Endodermal cell (in vitro differentiated cells): ENCODE measurements around the gene GPR135. TPM values are rescaled to one million over a fixed set of nuclear protein-coding genes. Genes with fewer than 3 reads are reported as not detected.
A peak's percentile ranks its signal among the peaks of the same experiment; 100 is the strongest.

Experiments used
- DNase-seq: peaks from one replicate; pipeline ENCODE4 v3.0.0-alpha.2; 2017
- H3K27ac ChIP-seq: 2 replicates; pipeline ENCODE4 v1.5.1; 2013; ENCODE audit warnings: mild to moderate bottlenecking, low read depth, low read length, moderate library complexity
- H3K27me3 ChIP-seq: 2 replicates; pipeline ENCODE4 v1.6.1; 2013; ENCODE audit warnings: mild to moderate bottlenecking, low read length, moderate library complexity; ENCODE audit not compliant: insufficient read depth, control insufficient read depth, poor library complexity, severe bottlenecking
- H3K36me3 ChIP-seq: 2 replicates; pipeline ENCODE4 v1.7.0; 2013; ENCODE audit warnings: mild to moderate bottlenecking, low read length, moderate library complexity; ENCODE audit not compliant: control insufficient read depth, insufficient read depth
- H3K4me1 ChIP-seq: one replicate; pipeline ENCODE4 v1.7.0; 2013; ENCODE audit warnings: low read length; ENCODE audit not compliant: control insufficient read depth, insufficient read depth
- H3K4me3 ChIP-seq: 2 replicates; pipeline ENCODE4 v1.5.1; 2013; ENCODE audit warnings: mild to moderate bottlenecking, low read length, moderate library complexity
- H3K9ac ChIP-seq: 2 replicates; pipeline ENCODE4 v1.6.1; 2013; ENCODE audit warnings: mild to moderate bottlenecking, low read length, moderate library complexity; ENCODE audit not compliant: poor library complexity, severe bottlenecking; ENCODE audit errors: extremely low read depth
- H3K9me3 ChIP-seq: 2 replicates; pipeline ENCODE4 v1.6.1; 2013; ENCODE audit warnings: mild to moderate bottlenecking, low read length, moderate library complexity; ENCODE audit not compliant: control insufficient read depth
- H3K27ac Mint-ChIP-seq: 2 replicates; pipeline ENCODE4 v1.8.0; 2020; ENCODE audit warnings: mixed read lengths
- H3K27me3 Mint-ChIP-seq: 2 replicates; pipeline ENCODE4 v1.8.0; 2021; ENCODE audit warnings: mild to moderate bottlenecking, mixed read lengths; ENCODE audit not compliant: insufficient read depth
- H3K36me3 Mint-ChIP-seq: 2 replicates; pipeline ENCODE4 v1.8.0; 2020; ENCODE audit warnings: low read depth, mixed read lengths
- H3K4me1 Mint-ChIP-seq: 2 replicates; pipeline ENCODE4 v1.8.0; 2020; ENCODE audit warnings: mixed read lengths
- H3K4me3 Mint-ChIP-seq: 2 replicates; pipeline ENCODE4 v1.8.0; 2020; ENCODE audit warnings: mild to moderate bottlenecking, moderate library complexity, mixed read lengths
- H3K9me3 Mint-ChIP-seq: 2 replicates; pipeline ENCODE4 v1.8.0; 2020; ENCODE audit warnings: mild to moderate bottlenecking, mixed read lengths
- CTCF ChIP-seq: fragments of 200-600 bp; sonication (generic); conservative IDR thresholded peaks from 2 replicates; pipeline ENCODE4 v1.5.0; 2021; ENCODE audit warnings: antibody characterized with exemption, mild to moderate bottlenecking
- WGBS, 2 experiments: methylation state at CpG; one replicate each; pipeline versions ENCODE4 v1.1.5 to v1.1.7; 2013; ENCODE audit warnings: missing lambda C conversion rate in 2 of 2, mixed read lengths in 1 of 2; ENCODE audit not compliant: insufficient coverage in 1 of 2, insufficient read length in 1 of 2; 5-methylcytosine and 5-hydroxymethylcytosine counted together
- long read RNA-seq, 4 experiments: library from polyadenylated mRNA in 2 of 4; library from RNA in 1 of 4; library from capped mRNA in 1 of 4; stranded (forward) in 3 of 4; unstranded in 1 of 4; transcript quantifications; one replicate each; pipeline ENCODE4 v2.0.0, GENCODE V29; 2020 to 2021; ENCODE audit warnings: inconsistent platforms in 1 of 4
- polyA plus RNA-seq, 2 experiments: library from polyadenylated mRNA; stranded (reverse); fragments of 50-300 nt; gene quantifications; one replicate each; pipeline ENCODE4 v1.2.3, GENCODE V29; 2013
- total RNA-seq, 2 donors: library from RNA; stranded (reverse); fragmentation: NEBNext Ultra II Directional in 1 of 2; extraction: Animal tissue kit (Norgen Biotek cat#: 25700) in 1 of 2; gene quantifications; 2 replicates in 1 of 2; 3 replicates in 1 of 2; pipeline ENCODE4 v1.2.1, GENCODE V29; 2021

The GPR135 gene
- 1 to 10 TPM; 4.1 to 4.5 TPM for total RNA-seq
- 1.5 TPM for polyA plus RNA-seq (2013, experiment 1 of 2)
- polyA plus RNA-seq (2013, experiment 2 of 2) = 1.6 TPM
- long read RNA-seq, experiment 1, full-length matches to known transcripts = 1 of 2 reads
- long read RNA-seq, experiment 1, partial matches to known transcripts = 0 of 2 reads
- long read RNA-seq, experiment 1, other reads (novel, unspliced or antisense) = 1 of 2 reads
- long read RNA-seq, experiment 2, full-length matches to known transcripts = 1 of 5 reads
- long read RNA-seq, experiment 2, partial matches to known transcripts = 0 of 5 reads
- long read RNA-seq, experiment 2, other reads (novel, unspliced or antisense) = 4 of 5 reads
- long read RNA-seq, experiment 3, full-length matches to known transcripts = 4 of 6 reads
- long read RNA-seq, experiment 3, partial matches to known transcripts = 0 of 6 reads
- long read RNA-seq, experiment 3, other reads (novel, unspliced or antisense) = 2 of 6 reads
- long read RNA-seq, experiment 4, partial matches to known transcripts = 0 of 1 reads
- long read RNA-seq, experiment 4, other reads (novel, unspliced or antisense) = 1 of 1 reads

- peaks cover 3% of the 10 kb centered on the region for H3K4me1 ChIP-seq
- H3K9ac ChIP-seq = no peak within 1 kb of the TSS
- H3K27ac Mint-ChIP-seq = no peak within 1 kb of the TSS
- peak within 1 kb of the TSS; percentile 64 for H3K4me3 Mint-ChIP-seq
- peaks cover 18% of the 10 kb centered on the region for H3K27me3 Mint-ChIP-seq
- TF ChIP-seq CTCF = no peak
- peak within 1 kb of the TSS; percentile 67 for H3K4me3 ChIP-seq
- peaks cover 17% of the 10 kb centered on the region for H3K36me3 ChIP-seq
- no peaks in the 10 kb centered on the region for H3K9me3 Mint-ChIP-seq
- DNase-seq = no peak
- 28 to 35% methylated on average over 23 to 40 of the region's 40 CpGs for WGBS, 2 experiments
- no peak within 1 kb of the TSS for H3K27ac ChIP-seq
- H3K4me1 Mint-ChIP-seq = peaks cover 7% of the 10 kb centered on the region
- H3K9me3 ChIP-seq = no peaks in the 10 kb centered on the region
- peaks cover 17% of the 10 kb centered on the region for H3K36me3 Mint-ChIP-seq
- H3K27me3 ChIP-seq = peaks cover 19% of the 10 kb centered on the region
Observed at GRCh38 chr14:59465316-59466135, at the start of gene GPR135. GPR135 (minus strand) TSS chr14:59465380; CDS start chr14:59465226, 154 bp downstream.

- H3K27me3 Mint-ChIP-seq = peaks cover 5% of the 10 kb centered on the region
- H3K27me3 ChIP-seq = no peaks in the 10 kb centered on the region
- peaks cover 6% of the 10 kb centered on the region for H3K4me1 Mint-ChIP-seq
- DNase-seq = peak; percentile 88
- no peaks in the 10 kb centered on the region for H3K9me3 ChIP-seq
- H3K36me3 Mint-ChIP-seq = no peaks in the 10 kb centered on the region
- peaks cover 29% of the 10 kb centered on the region for H3K9me3 Mint-ChIP-seq
- WGBS, 2 experiments = 90 to 91% methylated on average over 2 to 4 of the region's 4 CpGs
- H3K27ac Mint-ChIP-seq = no peak overlapping the region
- no peak overlapping the region for H3K9ac ChIP-seq
- no peak overlapping the region for H3K4me3 Mint-ChIP-seq
- peak; percentile 90 for TF ChIP-seq CTCF
- H3K36me3 ChIP-seq = no peaks in the 10 kb centered on the region
- H3K4me1 ChIP-seq = peaks cover 3% of the 10 kb centered on the region
- H3K27ac ChIP-seq = no peak overlapping the region
- no peak overlapping the region for H3K4me3 ChIP-seq
Observed at GRCh38 chr14:59511916-59512575, 46.9 kb upstream of the GPR135 start.

GRCh38 chr14:59510966-59511365 lies 45.8 kb upstream of the GPR135 start:
- WGBS, 2 experiments = 78 to 79% methylated on average over 2 to 3 of the region's 3 CpGs
- H3K36me3 ChIP-seq = no peaks in the 10 kb centered on the region

More at GRCh38 chr14:59510966-59511365, 45.8 kb upstream of the GPR135 start:
- H3K4me1 ChIP-seq = peaks cover 3% of the 10 kb centered on the region
- H3K9ac ChIP-seq = no peak overlapping the region
- TF ChIP-seq CTCF = no peak
- no peak overlapping the region for H3K27ac Mint-ChIP-seq
- no peak overlapping the region for H3K27ac ChIP-seq
- peaks cover 5% of the 10 kb centered on the region for H3K27me3 Mint-ChIP-seq
- no peak overlapping the region for H3K4me3 Mint-ChIP-seq
- H3K27me3 ChIP-seq = no peaks in the 10 kb centered on the region
- no peaks in the 10 kb centered on the region for H3K9me3 ChIP-seq
- peaks cover 9% of the 10 kb centered on the region for H3K4me1 Mint-ChIP-seq
- no peak for DNase-seq
- H3K9me3 Mint-ChIP-seq = peaks cover 26% of the 10 kb centered on the region
- H3K36me3 Mint-ChIP-seq = no peaks in the 10 kb centered on the region
- no peak overlapping the region for H3K4me3 ChIP-seq
